ENCODE results near the gene RNF144B. TPM values are rescaled to one million over a fixed set of nuclear protein-coding genes. Genes with fewer than 3 reads are reported as not detected.

The RNF144B gene
- total and polyA plus RNA-seq, 8 donors = 1.7 to 81.7 (median 5.1) TPM

DNA sequence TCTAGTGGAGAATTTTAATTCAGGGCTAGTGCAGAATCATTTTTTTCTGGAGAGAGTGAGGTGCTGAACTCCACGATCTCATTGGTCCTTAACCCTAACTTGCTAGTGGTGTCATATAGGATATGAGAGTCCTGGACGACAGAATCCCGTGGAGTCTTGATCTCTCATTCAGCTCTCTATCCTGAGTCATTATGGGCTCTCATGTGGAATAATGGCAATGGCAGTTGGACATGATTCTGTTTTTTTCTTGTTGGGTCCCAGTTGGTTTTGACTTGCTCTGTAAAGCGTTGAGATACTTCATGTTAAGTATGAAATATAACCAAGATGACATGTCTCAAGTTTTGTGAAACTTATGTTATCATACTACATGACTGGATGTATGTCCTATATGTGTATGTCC lies 6.3 kb upstream of the RNF144B start:
- DNase-seq = no peak
- Histone ChIP-seq H3K36me3 (no peaks in the 10 kb centered on the region), H3K4me3 (no peak overlapping the region), H3K9me3 (no peaks in the 10 kb centered on the region), H3K4me1 (peaks cover under 1 to 8% (median 2%) of the 10 kb centered on the region in 4 donors), H3K27ac (no peak overlapping the region), H3K27me3 (no peaks in the 10 kb centered on the region)
- WGBS, 5 donors = 88 to 93% (median 90%) methylated on average over 4 of the region's 4 CpGs
- intact Hi-C loops (cut with DNase I; ENCODE audit: low total_unique reads) = no loop called here
- TF ChIP-seq, protein P1, sequence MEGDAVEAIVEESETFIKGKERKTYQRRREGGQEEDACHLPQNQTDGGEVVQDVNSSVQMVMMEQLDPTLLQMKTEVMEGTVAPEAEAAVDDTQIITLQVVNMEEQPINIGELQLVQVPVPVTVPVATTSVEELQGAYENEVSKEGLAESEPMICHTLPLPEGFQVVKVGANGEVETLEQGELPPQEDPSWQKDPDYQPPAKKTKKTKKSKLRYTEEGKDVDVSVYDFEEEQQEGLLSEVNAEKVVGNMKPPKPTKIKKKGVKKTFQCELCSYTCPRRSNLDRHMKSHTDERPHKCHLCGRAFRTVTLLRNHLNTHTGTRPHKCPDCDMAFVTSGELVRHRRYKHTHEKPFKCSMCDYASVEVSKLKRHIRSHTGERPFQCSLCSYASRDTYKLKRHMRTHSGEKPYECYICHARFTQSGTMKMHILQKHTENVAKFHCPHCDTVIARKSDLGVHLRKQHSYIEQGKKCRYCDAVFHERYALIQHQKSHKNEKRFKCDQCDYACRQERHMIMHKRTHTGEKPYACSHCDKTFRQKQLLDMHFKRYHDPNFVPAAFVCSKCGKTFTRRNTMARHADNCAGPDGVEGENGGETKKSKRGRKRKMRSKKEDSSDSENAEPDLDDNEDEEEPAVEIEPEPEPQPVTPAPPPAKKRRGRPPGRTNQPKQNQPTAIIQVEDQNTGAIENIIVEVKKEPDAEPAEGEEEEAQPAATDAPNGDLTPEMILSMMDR (IDR thresholded peaks at IDR 0.05) = no peak
- TF ChIP-seq POLR2AphosphoS5 (IDR thresholded peaks at IDR 0.05) (no peak), POLR2A (IDR thresholded peaks at IDR 0.05) (no peak), EP300 (IDR thresholded peaks at IDR 0.05) (no peak)

DNA sequence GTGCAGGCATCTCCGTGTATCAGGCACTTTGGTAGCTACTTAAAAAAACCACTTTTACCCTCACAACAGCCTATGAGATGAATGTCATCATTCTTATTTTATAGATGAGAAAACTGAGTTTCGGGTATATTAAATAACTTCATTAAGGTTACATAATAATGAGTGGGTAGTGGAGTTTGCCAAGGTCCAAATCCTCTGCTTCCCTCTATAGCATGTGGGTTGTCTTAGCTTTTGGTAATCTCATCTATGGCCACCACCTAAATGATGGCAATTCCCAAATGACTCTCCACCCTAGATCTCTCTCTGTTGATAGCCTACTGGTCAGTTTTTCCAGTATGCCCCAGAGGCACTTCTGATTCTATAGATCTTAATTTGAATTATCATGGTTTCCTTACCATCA lies 3.7 kb upstream of the RNF144B start:
- Histone ChIP-seq H3K27ac (no peak overlapping the region), H3K4me3 (no peak overlapping the region), H3K4me1 (peaks cover 13 to 33% (median 24%) of the 10 kb centered on the region in 4 donors), H3K27me3 (no peaks in the 10 kb centered on the region), H3K9me3 (no peaks in the 10 kb centered on the region), H3K36me3 (no peaks in the 10 kb centered on the region)
- WGBS, 5 donors = 89 to 99% (median 95%) methylated on average over 2 of the region's 2 CpGs
- intact Hi-C loops (cut with DNase I; ENCODE audit: low total_unique reads) = no loop called here
- TF ChIP-seq POLR2AphosphoS5 (IDR thresholded peaks at IDR 0.05) (no peak), EP300 (IDR thresholded peaks at IDR 0.05) (no peak), POLR2A (IDR thresholded peaks at IDR 0.05) (no peak)
- TF ChIP-seq, protein P1 (IDR thresholded peaks at IDR 0.05) = no peak
- no peak for DNase-seq

DNA sequence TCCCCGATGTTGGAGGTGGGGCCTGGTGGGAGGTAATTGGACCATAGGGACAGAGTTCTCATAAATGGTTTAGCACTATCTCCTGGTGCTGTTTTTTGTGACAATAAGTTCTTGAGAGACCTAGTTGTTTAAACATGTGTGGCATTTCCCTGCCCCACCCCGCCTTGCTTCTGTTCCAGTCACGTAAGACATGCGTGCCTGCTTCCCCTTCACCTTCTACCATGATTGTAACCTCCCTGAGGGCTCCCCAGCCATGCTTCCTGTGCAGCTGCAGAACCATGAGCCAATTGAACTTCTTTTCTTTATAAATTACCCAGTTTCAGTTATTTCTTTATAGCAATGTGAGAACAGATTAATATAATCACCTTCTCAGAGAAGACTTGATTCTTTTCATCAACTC lies 2.5 kb upstream of the RNF144B start:
- Histone ChIP-seq H3K9me3 (no peaks in the 10 kb centered on the region), H3K36me3 (no peaks in the 10 kb centered on the region), H3K27me3 (no peaks in the 10 kb centered on the region), H3K27ac (no peak overlapping the region), H3K4me3 (no peak overlapping the region), H3K4me1 (peaks cover 21 to 45% (median 31%) of the 10 kb centered on the region in 4 donors)
- 34 to 59% (median 52%) methylated on average over 4 of the region's 4 CpGs for WGBS, 5 donors
- intact Hi-C loops (cut with DNase I; ENCODE audit: low total_unique reads) = no loop called here
- peak; percentile 26 to 45 for DNase-seq
- TF ChIP-seq POLR2AphosphoS5 (IDR thresholded peaks at IDR 0.05) (no peak), POLR2A (IDR thresholded peaks at IDR 0.05) (no peak), EP300 (IDR thresholded peaks at IDR 0.05) (no peak)
- TF ChIP-seq, protein P1 (IDR thresholded peaks at IDR 0.05) = no peak

DNA sequence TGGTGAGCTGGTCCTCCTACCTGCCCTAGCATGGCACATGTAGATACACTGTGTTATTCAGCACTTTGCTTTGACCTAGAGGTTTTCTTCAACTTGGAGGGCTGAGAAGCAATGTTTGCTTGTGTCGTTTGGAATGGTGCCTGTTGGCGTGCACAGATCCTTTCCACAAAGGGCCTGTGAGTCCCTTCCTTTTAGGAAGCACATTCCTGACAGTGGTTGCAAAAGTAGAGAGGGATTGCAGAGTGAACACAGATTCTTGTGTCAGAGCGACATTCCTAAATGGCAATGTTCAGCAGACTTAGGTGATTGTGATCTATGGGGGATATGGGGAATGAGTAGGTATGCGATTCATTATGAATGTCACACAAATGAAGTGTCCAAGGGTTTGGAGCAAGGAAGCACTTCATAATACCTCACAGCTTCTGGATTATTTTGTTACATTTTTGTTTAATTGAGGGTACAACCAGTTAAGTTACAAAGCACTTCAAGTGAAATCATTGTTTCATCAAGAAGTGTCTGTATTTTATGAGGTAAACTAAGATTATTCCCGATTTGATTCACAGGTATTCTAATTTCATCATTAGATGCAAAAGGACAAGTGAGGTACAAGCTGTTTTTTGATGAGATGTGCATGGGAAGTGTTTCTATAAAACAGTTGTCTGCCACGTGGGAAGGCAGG lies 713 bp upstream of the RNF144B start:
- WGBS, 5 donors = 25 to 37% (median 36%) methylated on average over 6 of the region's 6 CpGs
- no peaks in the 10 kb centered on the region for H3K36me3 ChIP-seq
- H3K4me1 ChIP-seq = peaks cover 21 to 58% (median 37%) of the 10 kb centered on the region in 4 donors
- intact Hi-C loops (cut with DNase I; ENCODE audit: low total_unique reads) = no loop called here
- TF ChIP-seq POLR2A (IDR thresholded peaks at IDR 0.05) (no peak), EP300 (IDR thresholded peaks at IDR 0.05) (no peak), POLR2AphosphoS5 (IDR thresholded peaks at IDR 0.05) (peak in 2 of 3 donors; percentile 39 to 71)
- TF ChIP-seq, protein P1 (IDR thresholded peaks at IDR 0.05) = no peak
- no peaks in the 10 kb centered on the region for H3K27me3 ChIP-seq
- peak; percentile 25 to 70 for DNase-seq
- H3K9me3 ChIP-seq = no peaks in the 10 kb centered on the region
- peak overlapping the region in 3 of 4 donors; percentile 57 to 63 (median 60) for H3K4me3 ChIP-seq
- H3K27ac ChIP-seq = peak overlapping the region; percentile 59 to 93 (median 81)

All from stomach (tissue), 9 donors.